Subcutaneous adipose tissue (tissue), 4 donors: ENCODE measurements around the gene FUT2. TPM values are rescaled to one million over a fixed set of nuclear protein-coding genes. Genes with fewer than 3 reads are reported as not detected.

ENCODE experiments used
- CTCF ChIP-seq: fragments of 450-650 bp; IDR thresholded peaks from one replicate; pipeline ENCODE4 v1.5.1; 2016; ENCODE audit warnings: low read depth, mild to moderate bottlenecking, control low read depth, antibody characterized with exemption, moderate library complexity
- total RNA-seq, 4 donors: library from RNA; depleted of rRNA; stranded (reverse); fragments of >200 nt; gene quantifications; one replicate each; pipeline ENCODE4 v1.1.0, GENCODE V29; 2016

The FUT2 gene
- total RNA-seq, 4 donors from 2014 or later, result not detected

DNA sequence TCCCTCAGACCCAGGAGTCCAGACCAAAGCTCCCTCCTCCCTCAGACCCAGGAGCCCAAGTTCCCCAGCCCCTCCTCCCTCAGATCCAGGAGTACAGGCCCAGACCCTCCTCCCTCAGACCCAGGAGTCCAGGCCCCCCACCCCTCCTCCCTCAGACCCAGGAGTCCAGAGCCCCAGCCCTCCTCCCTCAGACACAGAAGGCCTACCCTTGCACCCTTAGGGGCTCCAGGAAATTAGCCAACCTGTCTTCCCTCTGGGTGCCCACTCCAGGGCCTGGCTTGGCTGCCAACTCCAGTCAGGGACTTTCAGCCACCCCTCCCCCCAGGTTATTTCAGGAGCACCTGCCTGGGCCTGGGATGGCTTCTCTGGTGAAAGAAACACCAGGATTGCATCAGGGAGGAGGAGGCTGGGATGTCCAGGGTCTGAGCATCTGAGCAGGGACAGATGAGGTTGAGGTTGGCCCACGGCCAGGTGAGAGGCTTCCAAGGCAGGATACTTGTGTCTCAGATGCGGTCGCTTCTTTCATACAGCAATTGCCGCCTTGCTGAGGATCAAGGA is 59.4 kb downstream of the FUT2 start, which contains the start of gene FGF21:
Gene FGF21 (plus strand): TSS at position 441 of the 558 bp plus-strand sequence. CDS start 713 bp downstream, outside the sequence.
- no peak for TF ChIP-seq CTCF

Other genes with a start within 250 kb of the FUT2 start
- gene GRWD1, start 250.0 kb upstream of the FUT2 start, total RNA-seq, result 10 to 100 TPM; 14.4 to 29.0 (median 24.9) TPM
- 1 to 10 TPM in 1 of 4 donors, under 1 TPM in 3; 0.57 to 1.0 (median 0.74) TPM for gene KCNJ14, start 240.4 kb upstream of the FUT2 start, total RNA-seq
- 10 to 100 TPM; 15.8 to 64.0 (median 31.5) TPM for gene CYTH2, start 226.6 kb upstream of the FUT2 start, total RNA-seq
- gene LMTK3, start 184.1 kb upstream of the FUT2 start, total RNA-seq, result not detected
- not detected for gene SULT2B1, start 143.8 kb upstream of the FUT2 start, total RNA-seq
- gene SPACA4, start 89.2 kb upstream of the FUT2 start, total RNA-seq, result not detected
- gene FAM83E, start 80.9 kb upstream of the FUT2 start, total RNA-seq, result not detected
- gene RPL18, start 76.8 kb upstream of the FUT2 start, total RNA-seq, result 1,000 to 10,000 TPM in 3 of 4 donors, 100 to 1,000 TPM in 1; 998 to 1,778 (median 1,670) TPM
- gene SPHK2, start 76.5 kb upstream of the FUT2 start, total RNA-seq, result 10 to 100 TPM in 1 of 4 donors, 1 to 10 TPM in 3; 4.9 to 33.2 (median 9.1) TPM
- 10 to 100 TPM in 1 of 4 donors, 1 to 10 TPM in 2, under 1 TPM in 1; 0.33 to 18.6 (median 6.3) TPM for gene DBP, start 58.6 kb upstream of the FUT2 start, total RNA-seq
- gene CA11, start 49.8 kb upstream of the FUT2 start, total RNA-seq, result 1 to 10 TPM in 2 of 4 donors, not detected in 2; 1.5 to 3.4 TPM
- 1 to 10 TPM in 1 of 4 donors, not detected in 3; 1.5 TPM for gene NTN5, start 23.0 kb upstream of the FUT2 start, total RNA-seq
- gene MAMSTR, start 23.8 kb downstream of the FUT2 start, total RNA-seq, result under 1 TPM in 1 of 4 donors, not detected in 3; 0.51 TPM
- gene RASIP1, start 44.6 kb downstream of the FUT2 start, total RNA-seq, result 10 to 100 TPM in 3 of 4 donors, 1 to 10 TPM in 1; 4.1 to 38.1 (median 11.5) TPM
- gene IZUMO1, start 50.9 kb downstream of the FUT2 start, total RNA-seq, result under 1 TPM in 1 of 4 donors, not detected in 3; 0.75 TPM
- 1 to 10 TPM; 1.0 to 7.2 (median 4.4) TPM for gene FUT1, start 56.7 kb downstream of the FUT2 start, total RNA-seq
- gene FGF21, start 59.6 kb downstream of the FUT2 start, total RNA-seq, result not detected
- gene BCAT2, start 115.1 kb downstream of the FUT2 start, total RNA-seq, result 10 to 100 TPM; 25.4 to 71.6 (median 40.1) TPM
- 10 to 100 TPM in 3 of 4 donors, 1 to 10 TPM in 1; 6.4 to 19.0 (median 13.8) TPM for gene HSD17B14, start 140.5 kb downstream of the FUT2 start, total RNA-seq
- 10 to 100 TPM in 1 of 4 donors, 1 to 10 TPM in 3; 5.7 to 27.3 (median 8.5) TPM for gene PLEKHA4, start 172.6 kb downstream of the FUT2 start, total RNA-seq
- gene PPP1R15A, start 176.4 kb downstream of the FUT2 start, total RNA-seq, result 10 to 100 TPM; 30.5 to 81.7 (median 48.3) TPM
- under 1 TPM in 1 of 4 donors, not detected in 3; 0.22 TPM for gene TULP2, start 202.8 kb downstream of the FUT2 start, total RNA-seq
- gene NUCB1, start 204.3 kb downstream of the FUT2 start, total RNA-seq, result 100 to 1,000 TPM; 128 to 480 (median 313) TPM
- gene DHDH, start 237.7 kb downstream of the FUT2 start, total RNA-seq, result 1 to 10 TPM in 1 of 4 donors, not detected in 3; 1.1 TPM